Measurements from ENCODE around the gene LRRC71.

GRCh38 chr1:156942176-156942575 lies 21.7 kb downstream of the LRRC71 start:
- TF ChIP-seq GATA2 (IDR thresholded peaks at IDR 0.05; ENCODE audit: low read depth, low read length) (no peak), GATA3 (IDR thresholded peaks at IDR 0.05; ENCODE audit: low read depth, low read length) (no peak)

Data from SH-SY5Y (cell line).